ENCODE results near the gene DEFB116.
"Not testable (repeated sequence)": the region's sequence is repeated elsewhere in the genome, so short reads cannot be mapped to it uniquely, and the experiment has no call there.

GRCh38 chr20:31284964-31285363 is 23.4 kb downstream of the DEFB116 start:
- not testable (repeated sequence) for TF ChIP-seq CTCF (conservative IDR thresholded peaks at IDR 0.05; ENCODE audit: low read depth, low read length); EZH2 (IDR thresholded peaks at IDR 0.05; ENCODE audit: borderline replicate concordance, low read depth, low read length, poor library complexity, severe bottlenecking)
